ENCODE measurements around the gene MXRA8.
"Not testable (repeated sequence)": the region's sequence is repeated elsewhere in the genome, so short reads cannot be mapped to it uniquely, and the experiment has no call there.

The MXRA8 gene, protein sequence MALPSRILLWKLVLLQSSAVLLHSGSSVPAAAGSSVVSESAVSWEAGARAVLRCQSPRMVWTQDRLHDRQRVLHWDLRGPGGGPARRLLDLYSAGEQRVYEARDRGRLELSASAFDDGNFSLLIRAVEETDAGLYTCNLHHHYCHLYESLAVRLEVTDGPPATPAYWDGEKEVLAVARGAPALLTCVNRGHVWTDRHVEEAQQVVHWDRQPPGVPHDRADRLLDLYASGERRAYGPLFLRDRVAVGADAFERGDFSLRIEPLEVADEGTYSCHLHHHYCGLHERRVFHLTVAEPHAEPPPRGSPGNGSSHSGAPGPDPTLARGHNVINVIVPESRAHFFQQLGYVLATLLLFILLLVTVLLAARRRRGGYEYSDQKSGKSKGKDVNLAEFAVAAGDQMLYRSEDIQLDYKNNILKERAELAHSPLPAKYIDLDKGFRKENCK
- 0.10 to 0.85 (median 0.40) reads per million in 9 experiments for total RNA-seq

DNA sequence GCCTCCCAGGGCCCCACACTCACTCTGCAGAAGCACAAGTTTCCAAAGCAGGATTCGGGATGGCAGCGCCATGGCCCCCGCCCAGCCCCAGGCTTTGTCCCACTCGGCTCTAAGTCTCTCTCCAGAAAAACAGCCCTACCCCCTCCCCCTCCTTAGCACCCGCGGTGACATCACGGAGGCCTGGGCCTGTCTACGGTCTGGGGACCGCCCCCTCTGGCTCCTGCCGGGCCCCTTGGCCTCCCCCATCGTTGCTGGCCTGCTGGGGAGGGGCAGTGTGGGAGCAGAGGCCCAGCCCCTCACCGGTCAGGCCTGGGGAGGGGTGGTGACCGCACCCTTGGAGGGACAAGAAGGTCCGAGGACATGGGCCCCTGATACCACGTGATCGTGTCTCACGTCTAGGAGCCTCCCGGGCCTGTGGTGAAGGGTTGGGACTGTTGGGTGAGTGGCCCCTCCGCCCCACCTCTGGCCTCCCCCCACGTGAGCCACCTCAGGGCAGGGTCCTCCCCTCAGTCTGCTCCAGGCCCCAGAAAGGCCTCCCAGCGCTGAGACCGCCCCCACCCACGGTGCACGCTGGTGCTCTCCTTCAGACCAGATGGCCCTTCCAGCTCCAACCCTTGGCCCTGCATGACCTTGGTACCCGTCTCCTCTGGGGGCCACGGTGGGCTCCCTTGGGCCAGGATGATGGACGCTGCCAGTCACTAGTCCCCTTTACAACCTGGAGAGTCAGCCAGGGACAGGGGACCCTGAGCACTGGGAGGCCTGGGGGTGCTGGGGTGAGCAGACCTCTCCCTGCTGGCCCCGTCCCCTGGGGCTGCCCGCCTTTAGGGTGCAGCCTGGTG, at the start of gene MXRA8:
MXRA8 (minus strand) TSS at position 123 of the 839 bp plus-strand sequence; CDS start at position 72, 51 bp downstream.
- H3K4me1 Mint-ChIP-seq (ENCODE audit: low read depth in 2 of 2) = peaks cover 0 to 8% of the 10 kb centered on the region in 2 donors
- no peaks in the 10 kb centered on the region for H3K9me3 Mint-ChIP-seq
- H3K27ac Mint-ChIP-seq = no peak within 1 kb of the TSS
- peaks cover 20 to 50% of the 10 kb centered on the region in 2 donors for H3K27me3 Mint-ChIP-seq
- no peak within 1 kb of the TSS for H3K4me3 Mint-ChIP-seq
- ATAC-seq (replicated peaks) (no peak), DNase-seq (no peak)
- peaks cover 4% of the 10 kb centered on the region for H3K36me3 Mint-ChIP-seq (ENCODE audit: insufficient read depth)

DNA sequence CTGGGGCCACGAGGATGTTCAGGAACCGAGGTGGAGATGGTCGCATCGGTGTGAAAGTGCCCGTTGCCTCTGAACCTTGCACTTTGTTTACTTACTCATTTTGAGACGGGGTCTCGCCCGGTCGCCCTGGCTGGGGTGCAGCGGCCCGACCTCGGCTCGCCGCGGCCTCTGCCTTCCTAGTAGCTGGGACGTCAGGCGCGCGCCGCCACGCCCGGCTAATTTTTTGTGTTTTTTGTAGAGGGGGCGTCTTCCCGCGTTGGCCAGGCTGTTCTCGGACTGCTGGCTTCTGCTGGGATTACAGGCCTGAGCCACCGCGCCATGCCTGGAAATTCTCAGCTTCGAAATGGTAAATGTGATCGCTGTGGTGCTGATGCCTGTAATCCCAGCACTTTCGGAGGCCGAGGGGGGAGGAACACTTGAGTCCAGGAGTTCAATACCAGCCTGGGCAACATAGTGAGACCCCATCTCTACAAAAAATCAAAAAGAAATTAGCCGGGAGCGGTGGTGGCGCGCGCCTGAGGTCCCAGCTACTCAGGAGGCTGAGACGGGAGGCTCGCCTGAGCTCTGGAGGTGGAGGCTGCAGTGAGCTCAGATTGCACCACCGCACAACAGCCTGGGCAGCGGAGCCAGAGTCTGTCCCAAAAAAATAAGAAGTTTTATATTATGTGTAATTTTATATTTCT, 49.4 kb upstream of the MXRA8 start:
- ATAC-seq (replicated peaks) (peak; percentile 21), DNase-seq (peak in 2 of 3 experiments; percentile 16 to 23)
- Mint-ChIP-seq H3K4me3 (peak overlapping the region; percentile 88 to 90), H3K9me3 (no peaks in the 10 kb centered on the region), H3K36me3 (ENCODE audit: insufficient read depth) (peaks cover 48% of the 10 kb centered on the region), H3K4me1 (ENCODE audit: low read depth in 2 of 2) (peaks cover 15 to 18% of the 10 kb centered on the region in 2 donors), H3K27ac (peak overlapping the region; percentile 91 to 95), H3K27me3 (no peaks in the 10 kb centered on the region)

DNA sequence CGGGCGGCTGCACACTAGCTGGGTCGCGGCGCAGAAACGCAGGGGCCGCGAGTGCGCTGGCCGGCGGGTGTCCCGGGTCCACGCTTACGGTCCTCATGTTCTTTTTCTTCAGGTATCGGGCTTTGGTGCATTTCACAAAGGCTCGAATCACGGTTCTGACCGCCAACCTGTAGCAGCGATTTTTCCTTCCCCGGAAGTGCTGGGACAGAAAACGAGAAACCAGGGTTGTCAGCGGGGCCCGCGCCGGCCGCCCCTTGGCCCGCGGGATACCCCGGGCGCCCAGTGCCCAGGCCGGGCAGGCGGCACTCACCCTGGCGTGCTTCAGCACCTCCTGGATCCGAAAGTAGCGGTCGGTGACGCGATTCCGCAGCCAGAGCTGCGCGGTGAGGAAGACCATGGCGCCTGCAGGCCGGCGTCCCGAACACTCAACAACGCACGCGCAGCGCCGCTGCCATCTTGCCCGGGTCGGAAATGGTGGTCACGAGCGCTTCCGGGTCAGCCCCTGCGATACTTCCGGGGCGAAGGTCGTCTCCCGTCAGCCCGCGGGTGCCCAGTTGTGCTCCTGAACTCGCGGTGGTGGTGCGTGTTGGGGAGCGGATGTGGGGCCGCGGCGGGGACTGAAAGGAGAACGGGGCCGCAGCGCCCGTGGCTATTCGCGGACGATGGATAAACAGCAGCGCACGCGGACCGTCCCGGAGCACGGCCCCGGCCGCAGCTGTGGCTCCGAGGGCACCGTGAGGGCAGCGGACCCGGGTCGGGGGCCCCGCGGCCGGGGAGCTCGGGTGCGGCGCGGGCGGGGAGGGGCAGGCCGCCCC, 48.7 kb upstream of the MXRA8 start, which contains the start of gene MRPL20:
MRPL20 (minus strand) TSS at position 473 of the 815 bp plus-strand sequence; CDS start at position 397, 76 bp downstream.
- Mint-ChIP-seq H3K36me3 (ENCODE audit: insufficient read depth) (peaks cover 56% of the 10 kb centered on the region), H3K4me3 (peak within 1 kb of the TSS; percentile 88 to 90), H3K9me3 (no peaks in the 10 kb centered on the region), H3K4me1 (ENCODE audit: low read depth in 2 of 2) (peaks cover 20% of the 10 kb centered on the region in 2 donors), H3K27me3 (no peaks in the 10 kb centered on the region), H3K27ac (peak within 1 kb of the TSS; percentile 91 to 95)
- DNase-seq = peak; percentile 92 to 95 (median 93)
- peak; percentile 94 for ATAC-seq (replicated peaks)

DNA sequence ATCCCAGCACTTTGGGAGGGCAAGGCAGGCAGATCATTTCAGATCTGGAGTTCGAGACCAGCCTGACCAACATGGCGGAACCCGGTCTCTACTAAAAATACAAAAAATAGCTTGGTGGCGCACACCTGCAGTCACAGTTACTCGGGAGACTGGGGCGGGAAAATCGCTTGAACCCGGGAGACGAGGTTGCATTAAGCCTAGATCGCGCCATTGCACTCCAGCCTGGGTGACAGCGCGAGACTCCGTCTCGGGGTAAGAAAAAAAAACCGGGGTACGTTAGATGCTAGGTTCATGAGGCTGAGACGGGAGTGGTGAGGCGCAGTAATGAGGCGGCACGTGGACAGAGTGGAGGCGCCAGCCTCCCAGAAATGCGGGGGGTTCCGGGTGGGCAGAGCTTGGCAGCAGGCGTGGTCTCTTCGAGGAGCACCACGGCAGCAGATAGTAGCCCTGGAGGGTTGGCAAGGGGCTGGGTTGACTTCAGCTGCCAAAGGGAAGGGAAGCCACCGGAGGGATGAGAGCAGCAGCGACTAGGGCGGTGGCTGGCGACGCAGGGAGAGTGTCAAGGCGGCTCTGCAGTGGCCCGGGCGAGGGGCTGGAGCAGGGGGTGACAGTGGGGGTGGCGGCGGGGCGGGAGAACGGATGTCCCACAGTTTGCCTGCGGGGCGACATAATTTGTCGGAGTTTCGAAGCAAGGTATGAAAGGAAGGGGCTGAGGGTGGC, 47.9 kb upstream of the MXRA8 start:
- Mint-ChIP-seq H3K36me3 (ENCODE audit: insufficient read depth) (peaks cover 63% of the 10 kb centered on the region), H3K9me3 (no peaks in the 10 kb centered on the region), H3K27me3 (no peaks in the 10 kb centered on the region), H3K27ac (peak overlapping the region; percentile 91 to 95), H3K4me3 (peak overlapping the region; percentile 88 to 90), H3K4me1 (ENCODE audit: low read depth in 2 of 2) (peaks cover 21 to 22% of the 10 kb centered on the region in 2 donors)
- no peak for DNase-seq
- ATAC-seq (replicated peaks) = no peak

DNA sequence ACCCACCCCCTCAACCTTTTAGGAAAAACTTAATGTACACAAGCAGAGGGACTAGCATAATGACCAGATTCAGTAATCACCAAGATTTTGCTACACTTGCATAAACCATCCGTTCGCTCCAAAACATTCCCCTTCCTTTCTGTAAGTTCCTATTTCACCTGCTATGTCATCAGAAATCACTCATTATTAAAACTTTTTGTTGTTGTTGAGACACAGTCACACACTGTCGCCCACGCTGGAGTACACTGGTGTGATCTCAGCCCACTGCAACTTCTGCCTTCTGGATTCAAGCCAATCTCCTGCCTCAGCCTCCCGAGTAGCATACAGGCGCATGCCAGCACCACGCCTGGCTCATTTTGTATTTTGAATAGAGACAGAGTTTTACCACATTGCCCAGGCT, 45.3 kb upstream of the MXRA8 start:
- Mint-ChIP-seq H3K27me3 (no peaks in the 10 kb centered on the region), H3K36me3 (ENCODE audit: insufficient read depth) (peaks cover 87% of the 10 kb centered on the region), H3K4me3 (peak overlapping the region; percentile 9 to 59), H3K9me3 (no peaks in the 10 kb centered on the region), H3K27ac (peak overlapping the region in 1 of 2 donors; percentile 23), H3K4me1 (ENCODE audit: low read depth in 2 of 2) (peaks cover 39 to 40% of the 10 kb centered on the region in 2 donors)
- DNase-seq (no peak), ATAC-seq (replicated peaks) (no peak)

DNA sequence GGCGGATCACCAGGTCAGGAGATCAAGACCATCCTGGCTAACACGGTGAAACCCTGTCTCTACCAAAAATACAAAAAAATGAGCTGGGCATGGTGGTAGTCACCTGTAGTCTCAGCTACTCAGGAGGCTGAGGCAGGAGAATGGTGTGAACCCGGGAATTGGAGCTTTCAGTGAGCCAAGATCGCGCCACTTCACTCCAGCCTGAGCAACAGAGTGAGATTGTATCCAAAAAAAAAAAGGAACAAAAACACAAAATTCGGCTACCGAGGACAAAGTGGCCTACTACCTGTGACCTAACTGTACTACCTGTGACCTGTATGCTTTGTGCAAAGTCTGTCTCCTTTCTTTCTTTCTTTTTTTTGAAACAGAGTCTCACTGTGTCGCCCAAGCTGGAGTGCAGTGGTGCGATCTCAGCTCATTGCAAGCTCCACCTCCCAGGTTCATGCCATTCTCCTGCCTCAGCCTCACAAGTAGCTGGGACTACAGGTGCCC, 44.6 kb upstream of the MXRA8 start:
- H3K27me3 Mint-ChIP-seq; H3K9me3 Mint-ChIP-seq; DNase-seq; ATAC-seq (replicated peaks): not testable (repeated sequence)
- Mint-ChIP-seq H3K4me1 (ENCODE audit: low read depth in 2 of 2) (peaks cover 39 to 41% of the 10 kb centered on the region in 2 donors), H3K27ac (peak overlapping the region in 1 of 2 donors; percentile 23), H3K36me3 (ENCODE audit: insufficient read depth) (peaks cover 94% of the 10 kb centered on the region), H3K4me3 (peak overlapping the region; percentile 27 to 59)

DNA sequence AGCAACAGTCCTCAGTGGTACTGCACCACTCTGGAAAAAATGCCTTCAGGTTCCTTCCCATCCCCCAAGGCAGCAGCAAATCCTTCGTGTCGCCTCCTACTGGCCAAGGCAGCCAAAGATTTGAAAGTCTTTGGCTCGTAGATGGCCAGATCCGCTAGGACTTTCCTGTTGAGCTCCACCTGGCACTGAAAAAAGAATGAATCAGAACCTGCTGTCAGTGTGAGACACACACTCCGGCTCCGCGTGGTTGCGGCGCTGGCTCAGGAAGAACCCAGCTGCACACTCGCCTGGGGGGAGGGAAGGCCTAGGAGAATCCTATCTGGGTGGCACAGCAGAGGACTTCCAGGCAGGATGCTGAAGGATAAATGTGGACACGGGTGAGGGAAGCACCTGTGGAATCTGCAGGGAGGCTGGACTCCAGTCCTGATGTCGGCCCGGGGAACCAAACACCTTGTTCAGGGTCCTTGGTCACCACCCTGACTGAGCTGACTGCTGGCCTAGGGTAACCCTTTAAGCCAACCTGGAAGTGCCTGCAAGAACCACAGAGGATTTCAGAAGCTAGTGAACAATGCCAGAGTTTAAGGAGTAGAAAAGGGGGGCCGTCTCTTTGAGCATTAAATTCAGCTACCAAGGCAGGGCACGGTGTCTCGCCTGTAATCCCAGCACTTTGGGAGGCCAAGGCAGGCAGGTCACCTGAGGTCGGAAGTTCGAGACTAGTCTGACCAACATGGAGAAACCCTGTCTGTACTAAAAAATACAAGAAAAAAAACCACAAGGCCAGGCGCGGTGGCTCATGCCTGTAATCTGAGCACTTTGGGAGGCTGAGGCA, 43.9 kb upstream of the MXRA8 start:
- no peak overlapping the region for H3K4me3 Mint-ChIP-seq
- DNase-seq (no peak), ATAC-seq (replicated peaks) (no peak)
- peak overlapping the region; percentile 67 to 83 for H3K27ac Mint-ChIP-seq
- no peaks in the 10 kb centered on the region for H3K27me3 Mint-ChIP-seq
- peaks cover 40 to 41% of the 10 kb centered on the region in 2 donors for H3K4me1 Mint-ChIP-seq (ENCODE audit: low read depth in 2 of 2)
- no peaks in the 10 kb centered on the region for H3K9me3 Mint-ChIP-seq
- peaks cover 95% of the 10 kb centered on the region for H3K36me3 Mint-ChIP-seq (ENCODE audit: insufficient read depth)

DNA sequence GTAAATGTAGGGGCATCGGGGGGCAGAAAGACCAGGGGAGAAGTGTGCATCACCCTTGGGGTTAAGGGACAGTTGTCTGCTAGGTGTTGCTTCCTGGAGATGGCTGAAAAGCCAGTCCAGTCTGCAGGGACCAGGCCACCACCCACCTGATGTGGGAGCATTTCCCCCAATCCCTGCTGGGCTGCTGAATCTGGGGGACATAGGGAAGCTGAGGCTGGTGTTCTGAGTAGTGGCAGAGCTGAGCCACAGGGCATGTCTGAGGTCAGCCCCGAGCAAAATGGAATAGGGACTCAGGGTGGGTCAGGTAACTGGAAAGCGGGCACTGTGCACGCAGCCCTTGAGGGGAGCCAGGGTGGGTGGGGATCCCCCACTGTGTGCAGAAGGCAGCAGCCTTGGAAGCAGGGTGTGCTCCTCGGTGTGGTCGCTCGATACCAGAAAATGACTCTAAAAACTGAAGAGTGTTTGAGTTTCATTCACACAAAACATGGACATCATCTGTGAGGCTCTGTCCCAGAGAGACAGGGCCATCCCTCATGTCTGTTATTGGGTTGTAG, 43.2 kb upstream of the MXRA8 start:
- Mint-ChIP-seq H3K36me3 (ENCODE audit: insufficient read depth) (peaks cover 97% of the 10 kb centered on the region), H3K27ac (peak overlapping the region in 1 of 2 donors; percentile 94), H3K4me1 (ENCODE audit: low read depth in 2 of 2) (peaks cover 37 to 41% of the 10 kb centered on the region in 2 donors), H3K9me3 (no peaks in the 10 kb centered on the region), H3K4me3 (peak overlapping the region; percentile 31 to 88), H3K27me3 (no peaks in the 10 kb centered on the region)
- ATAC-seq (replicated peaks) = no peak
- DNase-seq = no peak

DNA sequence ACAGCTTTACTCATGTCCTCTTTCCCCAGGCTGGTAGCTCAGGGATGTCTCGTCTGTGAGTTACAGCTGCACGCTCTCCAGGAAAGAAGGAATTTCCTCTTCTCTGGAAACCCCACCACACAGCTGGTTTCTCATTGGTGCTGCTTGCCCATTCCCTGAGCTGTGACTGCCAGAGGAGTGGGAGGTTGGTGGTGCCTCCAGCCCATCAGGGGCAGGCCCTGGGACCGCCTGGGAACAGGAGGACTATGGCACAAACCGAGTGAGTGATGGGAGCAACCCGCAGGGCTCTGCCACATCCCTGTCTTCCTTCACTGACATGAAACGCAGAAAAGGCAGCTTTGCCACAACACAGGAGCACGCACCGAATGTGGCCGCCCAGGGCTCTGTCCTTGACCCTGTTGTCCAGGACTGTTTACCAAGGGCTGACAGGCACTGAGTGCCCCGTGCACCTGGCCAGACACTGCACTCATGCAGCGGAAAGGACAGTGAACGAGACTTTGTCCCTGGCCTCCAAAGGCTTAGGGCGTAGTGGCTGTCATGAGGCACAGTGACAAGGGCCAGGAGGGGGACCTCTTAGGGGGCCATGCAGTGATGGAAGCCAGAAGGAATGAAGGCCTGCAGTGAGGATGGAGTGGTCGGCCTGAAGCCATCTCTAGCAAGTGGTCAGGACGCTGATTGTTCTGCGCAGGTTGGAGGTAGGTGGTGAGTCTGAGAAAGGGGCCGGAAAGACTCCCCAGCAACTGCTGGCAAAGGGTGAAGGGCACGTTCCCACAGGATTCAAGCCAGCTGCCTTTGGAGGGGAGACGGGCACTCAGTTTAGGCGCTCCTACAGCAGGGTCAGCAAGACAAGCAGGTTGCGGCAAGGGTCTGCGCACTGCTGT, 42.5 kb upstream of the MXRA8 start:
- Mint-ChIP-seq H3K36me3 (ENCODE audit: insufficient read depth) (peaks cover 95% of the 10 kb centered on the region), H3K27me3 (no peaks in the 10 kb centered on the region), H3K27ac (peak overlapping the region in 1 of 2 donors; percentile 94), H3K4me1 (ENCODE audit: low read depth in 2 of 2) (peaks cover 34 to 37% of the 10 kb centered on the region in 2 donors), H3K9me3 (no peaks in the 10 kb centered on the region), H3K4me3 (peak overlapping the region; percentile 87 to 88)
- ATAC-seq (replicated peaks) = no peak
- DNase-seq = no peak

DNA sequence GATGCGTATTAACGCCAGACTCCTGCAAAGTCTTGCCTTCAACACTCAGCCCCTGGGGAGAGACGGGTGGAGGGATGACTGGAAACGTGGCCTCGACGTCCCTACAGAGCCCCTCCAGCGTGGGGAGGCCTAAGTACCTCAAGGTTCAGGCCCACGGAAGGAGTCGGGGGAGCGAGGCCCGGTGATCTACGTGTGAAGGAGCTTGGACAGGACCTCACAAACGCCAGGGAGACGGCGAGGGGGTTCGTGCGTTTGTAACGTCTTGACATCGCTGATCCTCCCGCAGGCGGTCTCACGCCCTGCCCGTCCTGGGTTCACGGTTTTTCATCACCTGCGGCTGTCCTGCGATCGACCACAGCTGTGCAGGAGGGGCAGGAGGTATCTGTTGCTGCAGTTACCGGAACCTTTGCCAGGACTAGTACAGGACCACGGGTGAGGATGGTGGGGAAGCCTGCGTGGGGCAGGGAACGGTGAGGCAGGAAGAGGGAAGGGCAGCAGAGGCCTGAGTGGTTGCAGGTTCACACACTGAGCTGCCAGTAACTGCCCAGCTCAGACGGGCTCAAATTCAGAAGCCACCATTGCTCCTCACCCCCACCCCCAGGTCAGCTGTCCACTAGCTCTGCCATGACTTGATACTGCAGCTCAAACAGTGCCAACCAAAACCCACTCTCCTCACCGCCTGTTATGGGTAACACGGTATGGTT, 41.7 kb upstream of the MXRA8 start:
- Mint-ChIP-seq H3K4me3 (peak overlapping the region; percentile 87 to 88), H3K27me3 (no peaks in the 10 kb centered on the region), H3K9me3 (no peaks in the 10 kb centered on the region), H3K4me1 (ENCODE audit: low read depth in 2 of 2) (peaks cover 37 to 44% of the 10 kb centered on the region in 2 donors), H3K27ac (peak overlapping the region; percentile 93 to 94), H3K36me3 (ENCODE audit: insufficient read depth) (peaks cover 95% of the 10 kb centered on the region)
- no peak for DNase-seq
- ATAC-seq (replicated peaks) = no peak

All from effector memory CD8-positive, alpha-beta T cell (primary cell).